Small intestine (tissue), 7 donors: ENCODE data around the gene RALB. TPM values are rescaled to one million over a fixed set of nuclear protein-coding genes. Genes with fewer than 3 reads are reported as not detected.
A peak's percentile ranks its signal among the peaks of the same experiment; 100 is the strongest.

Experiments used
- DNase-seq, 2 donors: peaks; one replicate each; pipeline versions ENCODE4 v3.0.0 to v3.0.0-alpha.2; 2013
- FAIRE-seq: peaks from 2 replicates; lab custom pipeline; 2012; peaks lifted over from hg19 to GRCh38; lab: Jason Lieb, UNC
- H3K27ac ChIP-seq, 3 donors: one replicate each; pipeline ENCODE4 v1.5.1; 2013; ENCODE audit warnings: low read length in 2 of 3, mild to moderate bottlenecking in 2 of 3, control low read depth in 1 of 3, inconsistent platforms in 1 of 3, low read depth in 1 of 3, moderate library complexity in 1 of 3
- H3K27me3 ChIP-seq, 3 donors: one replicate each; pipeline ENCODE4 v1.6.1; 2013; ENCODE audit warnings: low read length in 3 of 3, inconsistent platforms in 1 of 3; ENCODE audit not compliant: control insufficient read depth in 3 of 3, insufficient read depth in 3 of 3
- H3K36me3 ChIP-seq, 3 donors: one replicate each; pipeline ENCODE4 v1.6.1; 2013; ENCODE audit warnings: low read length in 3 of 3, inconsistent platforms in 1 of 3, low read depth in 1 of 3, mild to moderate bottlenecking in 1 of 3, moderate library complexity in 1 of 3; ENCODE audit not compliant: control insufficient read depth in 3 of 3, insufficient read depth in 2 of 3
- H3K4me1 ChIP-seq, 3 donors: one replicate each; pipeline ENCODE4 v1.6.1; 2013; ENCODE audit warnings: low read length in 2 of 3, inconsistent platforms in 1 of 3, low read depth in 1 of 3, mild to moderate bottlenecking in 1 of 3, moderate library complexity in 1 of 3; ENCODE audit not compliant: control insufficient read depth in 3 of 3, insufficient read depth in 2 of 3
- H3K4me3 ChIP-seq, 3 donors: one replicate each; pipeline ENCODE4 v1.5.1; 2013; ENCODE audit warnings: low read length in 3 of 3, control low read depth in 1 of 3, inconsistent platforms in 1 of 3, low read depth in 1 of 3, mild to moderate bottlenecking in 1 of 3, moderate library complexity in 1 of 3
- H3K9me3 ChIP-seq, 2 donors: one replicate each; pipeline ENCODE4 v1.6.1; 2013; ENCODE audit warnings: low read depth in 1 of 2, low read length in 1 of 2; ENCODE audit not compliant: control insufficient read depth in 2 of 2, insufficient read depth in 1 of 2
- WGBS, 3 donors: extraction: QIAGEN DNeasy Blood & Tissue Kit; methylation state at CpG; one replicate each; pipeline ENCODE4 v1.1.7; 2013; 5-methylcytosine and 5-hydroxymethylcytosine counted together
- polyA plus RNA-seq, 4 donors: library from polyadenylated mRNA; stranded (reverse) in 3 of 4; unstranded in 1 of 4; fragments of 200-250 nt in 3 of 4; fragments of 120-200 nt in 1 of 4; gene quantifications; one replicate each; pipeline versions ENCODE4 v1.2.1 to v1.2.3, GENCODE V29; 2013
- donor health status: healthy with polysubstance abuse.
- donor health status: control.
- donor health status: control.
- donor health status: Bipolar disorder and iron deficiency.
- donor health status: healthy.

Gene RALB
- polyA plus RNA-seq, 4 donors = 61.8 to 141 (median 75.3) TPM

GRCh38 chr2:120336749-120337148 lies 84.1 kb downstream of the RALB start:
- H3K27me3 ChIP-seq = peaks cover 0 to 32% (median 5%) of the 10 kb centered on the region in 3 donors
- no peaks in the 10 kb centered on the region for H3K4me1 ChIP-seq
- H3K27ac ChIP-seq = no peak overlapping the region
- H3K4me3 ChIP-seq = no peak overlapping the region
- DNase-seq (no peak), FAIRE-seq (no peak)
- peaks cover 0 to 5% of the 10 kb centered on the region in 2 donors for H3K9me3 ChIP-seq
- H3K36me3 ChIP-seq = no peaks in the 10 kb centered on the region
- WGBS, 3 donors = 71 to 77% (median 75%) methylated on average over 8 of the region's 8 CpGs

DNA sequence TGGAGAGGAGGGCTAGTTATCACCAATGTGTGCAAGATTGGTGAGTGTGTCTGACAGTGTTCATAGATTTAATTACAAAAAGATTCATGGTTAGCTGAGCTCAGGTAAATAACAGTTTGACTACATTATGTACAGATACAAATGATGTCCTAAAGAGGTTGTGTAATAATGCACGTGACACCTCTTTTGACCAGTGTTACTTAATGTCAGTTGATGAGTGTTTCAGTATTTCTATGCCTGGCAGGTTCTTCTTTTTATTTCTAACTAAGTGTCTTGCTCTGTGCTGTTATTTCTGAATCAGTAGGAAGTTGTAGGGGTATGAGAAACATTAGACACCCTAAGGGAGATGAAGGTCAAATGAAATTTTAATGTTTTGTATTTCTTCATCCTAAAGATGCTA lies 85.4 kb downstream of the RALB start:
- H3K27me3 ChIP-seq = peaks cover 0 to 45% (median 16%) of the 10 kb centered on the region in 3 donors
- DNase-seq = no peak
- WGBS, 3 donors = 73 to 84% (median 77%) methylated on average over 1 of the region's 1 CpG
- H3K4me1 ChIP-seq = peaks cover 0 to 1% (median 0%) of the 10 kb centered on the region in 3 donors
- H3K4me3 ChIP-seq = no peak overlapping the region
- H3K36me3 ChIP-seq = no peaks in the 10 kb centered on the region
- FAIRE-seq = no peak
- no peak overlapping the region for H3K27ac ChIP-seq
- H3K9me3 ChIP-seq = peaks cover 0 to 5% of the 10 kb centered on the region in 2 donors

GRCh38 chr2:120341977-120342376 lies 89.3 kb downstream of the RALB start:
- 48 to 59% (median 57%) methylated on average over 7 of the region's 7 CpGs for WGBS, 3 donors
- Histone ChIP-seq H3K4me3 (no peak overlapping the region), H3K4me1 (peaks cover 0 to 11% (median 5%) of the 10 kb centered on the region in 3 donors), H3K9me3 (no peaks in the 10 kb centered on the region), H3K27ac (no peak overlapping the region), H3K36me3 (no peaks in the 10 kb centered on the region), H3K27me3 (peaks cover 12 to 63% (median 25%) of the 10 kb centered on the region in 3 donors)
- DNase-seq = no peak
- FAIRE-seq = no peak

- Histone ChIP-seq H3K4me3 (no peak overlapping the region), H3K36me3 (no peaks in the 10 kb centered on the region), H3K9me3 (no peaks in the 10 kb centered on the region), H3K4me1 (peaks cover 0 to 11% (median 5%) of the 10 kb centered on the region in 3 donors), H3K27ac (no peak overlapping the region), H3K27me3 (peaks cover 12 to 67% (median 27%) of the 10 kb centered on the region in 3 donors)
- WGBS, 3 donors = 20 to 31% (median 29%) methylated on average over 5 to 7 of the region's 7 CpGs
- DNase-seq (no peak), FAIRE-seq (no peak)
Measured at GRCh38 chr2:120342446-120342845, 89.8 kb downstream of the RALB start.

GRCh38 chr2:120343100-120343432 lies 90.4 kb downstream of the RALB start:
- peaks cover 0 to 11% (median 5%) of the 10 kb centered on the region in 3 donors for H3K4me1 ChIP-seq
- H3K27me3 ChIP-seq = peaks cover 12 to 73% (median 27%) of the 10 kb centered on the region in 3 donors
- WGBS, 3 donors = 16 to 27% (median 21%) methylated on average over 5 of the region's 5 CpGs

DNA sequence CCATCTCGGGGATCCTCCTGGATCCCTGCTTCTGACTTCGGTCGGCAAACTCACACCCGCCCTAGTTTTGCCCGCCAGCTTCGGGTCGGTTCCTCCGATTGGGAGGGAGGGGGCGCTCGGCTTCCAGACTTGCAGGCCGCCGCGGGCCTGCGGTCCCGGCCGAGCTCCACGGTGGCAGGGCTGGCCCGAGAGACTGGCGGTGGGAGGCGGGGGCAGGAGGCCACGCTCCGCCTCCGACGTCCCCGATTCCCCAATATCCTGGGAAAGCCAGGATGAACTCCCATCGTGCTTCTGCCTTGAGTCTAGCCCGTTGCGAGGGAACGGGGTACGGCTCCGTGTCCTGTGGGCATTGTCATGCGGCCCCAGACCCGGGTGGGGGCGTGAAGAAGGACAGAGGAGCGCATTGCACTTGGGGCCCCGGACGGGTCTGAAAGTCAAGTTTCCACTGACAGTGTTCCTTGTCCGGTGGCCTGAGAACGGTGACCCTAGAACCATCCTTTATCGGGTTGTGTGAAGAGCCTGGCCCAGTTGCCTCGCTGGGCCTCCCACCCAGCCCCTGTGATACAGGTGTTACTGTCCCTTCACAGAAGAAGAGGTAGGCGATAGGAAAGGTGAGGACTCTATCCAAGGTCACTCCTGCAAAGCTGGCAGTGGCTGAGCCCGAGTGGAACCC lies 90.9 kb downstream of the RALB start:
- Histone ChIP-seq H3K9me3 (no peaks in the 10 kb centered on the region), H3K27me3 (peaks cover 12 to 79% (median 27%) of the 10 kb centered on the region in 3 donors), H3K4me1 (peaks cover 0 to 11% (median 5%) of the 10 kb centered on the region in 3 donors), H3K36me3 (no peaks in the 10 kb centered on the region), H3K4me3 (peak overlapping the region in 1 of 3 donors; percentile 7), H3K27ac (no peak overlapping the region)
- FAIRE-seq = no peak
- WGBS, 3 donors = 4 to 5% (median 4%) methylated on average over 42 to 43 of the region's 43 CpGs
- peak; percentile 46 to 84 for DNase-seq

More at GRCh38 chr2:120343100-120343432, 90.4 kb downstream of the RALB start:
- Histone ChIP-seq H3K27ac (no peak overlapping the region), H3K36me3 (no peaks in the 10 kb centered on the region), H3K4me3 (no peak overlapping the region), H3K9me3 (no peaks in the 10 kb centered on the region)
- FAIRE-seq = no peak
- no peak for DNase-seq

Other genes starting within 250 kb of the RALB start
- gene EPB41L5, start 239.8 kb upstream of the RALB start, polyA plus RNA-seq = 10 to 100 TPM; 10.6 to 34.6 (median 12.6) TPM
- gene TMEM185B, start 29.5 kb upstream of the RALB start, polyA plus RNA-seq = 10 to 100 TPM in 2 of 4 donors, 1 to 10 TPM in 2; 2.0 to 28.3 (median 6.9) TPM
- 1 to 10 TPM in 1 of 4 donors, under 1 TPM in 2, not detected in 1; 0.07 to 3.2 (median 0.27) TPM for gene INHBB, start 93.3 kb downstream of the RALB start, polyA plus RNA-seq